ENCODE data around the gene EID2B.

EID2B gene, protein sequence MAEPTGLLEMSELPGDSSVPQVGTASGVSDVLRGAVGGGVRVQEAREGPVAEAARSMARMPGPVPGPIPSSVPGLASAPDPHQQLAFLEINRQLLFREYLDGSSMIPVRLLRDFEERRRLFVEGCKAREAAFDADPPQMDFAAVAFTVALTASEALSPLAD

DNA sequence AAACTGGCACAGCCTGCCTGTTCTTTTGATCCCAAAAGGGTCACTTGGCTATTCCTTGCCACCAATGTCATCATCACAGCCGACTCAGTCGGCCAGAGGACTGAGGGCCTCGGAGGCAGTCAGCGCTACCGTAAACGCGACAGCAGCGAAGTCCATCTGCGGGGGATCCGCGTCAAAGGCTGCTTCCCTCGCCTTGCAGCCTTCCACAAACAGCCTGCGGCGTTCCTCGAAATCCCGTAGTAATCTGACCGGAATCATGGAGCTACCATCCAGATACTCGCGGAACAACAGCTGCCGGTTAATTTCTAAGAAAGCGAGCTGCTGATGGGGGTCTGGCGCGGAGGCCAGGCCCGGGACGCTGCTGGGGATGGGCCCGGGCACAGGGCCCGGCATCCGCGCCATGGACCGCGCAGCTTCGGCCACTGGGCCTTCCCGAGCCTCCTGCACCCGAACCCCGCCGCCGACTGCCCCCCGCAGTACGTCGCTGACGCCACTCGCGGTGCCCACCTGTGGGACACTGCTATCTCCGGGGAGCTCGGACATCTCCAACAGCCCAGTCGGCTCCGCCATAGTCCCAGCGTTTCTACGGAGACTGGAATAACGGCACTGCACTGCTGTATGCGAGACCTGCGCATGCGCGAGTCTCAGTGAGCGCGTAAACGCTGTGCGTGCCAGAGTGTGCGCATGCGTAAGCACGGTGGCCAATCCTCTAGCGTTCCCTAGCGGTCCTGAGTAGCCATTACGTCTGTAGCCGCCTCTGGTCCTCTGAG, at the start of gene EID2B:
Gene EID2B (minus strand): TSS at position 620 of the 770 bp plus-strand sequence. CDS start 50 bp downstream, at position 570.
- peak; percentile 96 for DNase-seq (ENCODE audit: low read depth)

DNA sequence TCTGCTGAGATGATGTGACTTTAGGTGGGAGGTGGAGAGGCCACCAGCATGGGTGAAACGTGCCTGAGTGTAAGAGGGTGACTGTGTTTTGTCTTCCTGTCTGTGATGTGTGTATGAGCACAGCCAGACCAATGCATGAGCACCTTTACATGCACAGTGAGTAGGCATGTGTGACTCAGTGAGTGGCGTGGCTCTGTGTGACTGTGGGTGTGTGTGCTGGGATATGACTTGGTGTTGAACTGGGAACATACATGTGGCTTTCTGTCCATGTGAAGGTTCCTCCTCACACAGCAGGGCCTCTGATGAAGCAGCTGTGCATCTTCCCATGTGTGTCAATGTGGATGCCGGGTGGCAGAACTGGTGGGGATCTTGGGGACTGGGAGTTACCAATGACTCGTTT, 49.8 kb upstream of the EID2B start:
- DNase-seq (ENCODE audit: low read depth): no peak

DNA sequence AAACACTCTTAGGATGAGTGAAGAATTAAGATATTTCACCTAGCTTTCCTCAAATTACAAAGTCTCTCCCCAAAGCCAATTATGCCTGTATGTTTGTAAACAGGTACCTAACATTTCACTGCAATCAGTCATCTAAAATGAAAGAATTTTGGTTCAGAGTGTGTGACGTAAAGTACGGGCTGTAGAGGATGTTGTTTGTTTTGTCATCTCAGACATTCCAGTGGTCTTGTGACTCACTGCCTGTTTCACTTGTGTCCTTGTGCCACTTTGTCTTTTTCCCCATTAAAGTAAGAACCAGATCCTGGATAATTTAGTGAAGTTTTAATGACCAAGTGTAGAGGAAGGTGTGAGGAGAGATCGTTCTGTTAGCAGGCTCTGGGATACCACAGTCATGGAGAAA, 36.0 kb upstream of the EID2B start:
- DNase-seq (ENCODE audit: low read depth): peak; percentile 53

DNA sequence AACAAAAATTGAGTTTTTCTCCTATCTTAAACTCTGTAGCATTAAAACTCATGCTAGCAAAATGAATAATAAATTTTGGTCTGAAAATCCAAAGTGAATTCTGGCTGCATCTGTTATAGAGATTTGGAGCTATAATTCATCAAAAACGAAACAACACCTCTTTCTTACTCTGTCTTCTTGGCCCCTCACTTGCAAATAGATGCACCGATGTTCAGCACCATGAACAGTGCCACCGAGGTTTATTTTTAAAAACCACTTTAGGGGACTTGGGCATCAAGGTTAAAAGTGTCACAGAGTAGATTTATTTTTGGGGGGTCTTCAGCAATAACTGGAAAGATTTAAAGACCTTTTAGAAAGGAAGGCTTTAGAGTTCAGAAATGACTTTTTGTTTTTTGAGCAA, 33.4 kb upstream of the EID2B start:
- no peak for DNase-seq (ENCODE audit: low read depth)

DNA sequence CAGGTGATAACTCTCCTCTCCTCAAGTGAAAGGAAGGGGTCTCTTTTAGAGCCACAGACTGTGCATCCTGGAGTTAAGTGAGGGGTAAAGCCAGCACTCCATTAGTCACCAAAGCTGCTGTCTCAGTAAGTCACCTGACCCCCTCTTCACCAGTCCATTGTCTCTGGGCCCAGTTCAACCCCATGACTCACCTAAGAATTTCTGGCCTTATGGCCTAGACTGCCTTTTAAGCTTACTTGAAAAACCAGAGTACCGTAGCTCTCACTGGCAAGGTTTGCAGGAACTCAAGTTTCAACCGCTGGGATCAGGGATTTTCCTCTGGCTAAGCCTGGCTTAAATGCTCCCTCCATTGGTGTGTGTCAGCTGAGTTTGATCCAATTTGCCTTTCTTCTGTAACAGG, 30.8 kb upstream of the EID2B start:
- DNase-seq (ENCODE audit: low read depth): peak; percentile 6

DNA sequence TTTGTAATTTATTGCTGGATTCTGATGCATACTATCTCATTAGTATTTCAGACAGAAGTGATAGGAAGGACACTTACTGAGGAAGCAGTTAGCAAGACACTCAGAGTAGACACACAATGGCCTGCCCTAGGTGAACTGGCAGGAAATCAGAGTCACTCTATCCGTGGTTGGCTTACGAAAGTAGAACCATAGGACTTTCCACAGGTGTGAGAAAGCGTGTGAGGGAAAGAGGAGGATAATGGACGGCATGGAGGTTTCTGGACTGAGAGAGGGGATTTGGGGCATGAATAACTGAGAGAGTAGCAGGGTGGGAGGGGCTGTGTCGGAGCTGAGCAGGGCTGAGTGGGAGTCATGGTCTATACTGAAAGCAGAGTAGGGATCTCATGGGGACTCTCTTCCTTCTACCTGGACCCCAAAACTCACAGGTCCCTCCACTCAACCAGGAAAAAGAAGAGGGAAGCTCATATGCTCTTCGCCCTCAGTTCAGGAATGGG, 26.0 kb upstream of the EID2B start:
- DNase-seq (ENCODE audit: low read depth): no peak

DNA sequence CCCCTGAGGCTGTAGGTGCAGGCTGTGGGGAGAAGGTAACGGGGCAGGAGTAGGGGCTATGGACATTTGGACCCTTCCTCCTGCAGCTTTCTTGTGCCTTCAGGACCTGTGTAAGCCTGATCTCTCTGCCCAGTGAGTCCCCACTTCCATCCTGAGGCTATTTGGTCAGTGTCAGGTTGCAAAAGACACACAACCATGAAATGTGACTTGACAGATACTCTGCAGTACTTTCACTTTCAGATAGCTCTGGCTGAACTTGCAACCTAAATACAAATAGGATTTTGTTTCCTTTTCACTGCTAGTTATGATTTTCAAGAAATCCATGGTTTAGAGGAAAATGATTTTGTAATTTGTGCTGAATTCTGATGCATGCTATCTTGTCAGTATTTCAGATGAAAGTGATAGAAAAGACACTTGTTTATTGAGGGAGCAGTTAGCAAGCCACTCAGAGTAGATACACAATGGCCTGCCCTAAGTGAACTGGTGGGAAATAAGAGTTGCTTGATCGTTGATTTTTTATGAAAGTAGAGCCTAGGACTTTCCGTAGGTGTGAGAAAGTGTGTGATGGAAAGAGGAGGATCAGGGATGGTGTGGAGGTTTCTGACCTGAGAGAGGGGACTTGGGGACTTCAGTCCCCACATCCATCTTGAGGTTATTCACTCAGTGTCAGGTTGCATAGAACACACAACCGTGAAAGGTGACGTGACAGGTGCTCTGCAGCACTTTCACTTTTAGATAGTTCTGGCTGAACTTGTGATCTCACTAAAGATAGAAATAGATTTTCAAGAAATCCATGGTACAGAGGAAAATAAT, 25.4 kb upstream of the EID2B start:
- DNase-seq (ENCODE audit: low read depth): peak; percentile 32

DNA sequence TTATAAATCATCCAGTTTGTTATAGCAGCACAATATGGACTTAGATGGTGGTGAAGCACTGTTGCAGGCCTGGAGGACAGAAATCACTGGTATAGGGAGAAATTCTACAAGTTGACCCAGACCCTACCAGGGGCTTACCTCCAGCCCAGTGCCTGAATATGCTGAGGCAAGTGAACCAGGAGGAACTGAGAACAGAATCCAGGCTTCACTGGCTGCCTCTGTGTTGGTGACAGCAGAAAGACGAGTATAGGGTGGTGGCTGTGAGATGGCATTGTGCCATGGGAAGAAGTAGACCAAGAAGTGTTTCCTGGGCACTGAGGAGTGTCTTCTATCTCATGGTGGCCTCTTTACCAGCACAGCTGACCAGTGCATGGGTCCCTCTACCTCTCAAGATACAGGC, 23.2 kb upstream of the EID2B start:
- no peak for DNase-seq (ENCODE audit: low read depth)

DNA sequence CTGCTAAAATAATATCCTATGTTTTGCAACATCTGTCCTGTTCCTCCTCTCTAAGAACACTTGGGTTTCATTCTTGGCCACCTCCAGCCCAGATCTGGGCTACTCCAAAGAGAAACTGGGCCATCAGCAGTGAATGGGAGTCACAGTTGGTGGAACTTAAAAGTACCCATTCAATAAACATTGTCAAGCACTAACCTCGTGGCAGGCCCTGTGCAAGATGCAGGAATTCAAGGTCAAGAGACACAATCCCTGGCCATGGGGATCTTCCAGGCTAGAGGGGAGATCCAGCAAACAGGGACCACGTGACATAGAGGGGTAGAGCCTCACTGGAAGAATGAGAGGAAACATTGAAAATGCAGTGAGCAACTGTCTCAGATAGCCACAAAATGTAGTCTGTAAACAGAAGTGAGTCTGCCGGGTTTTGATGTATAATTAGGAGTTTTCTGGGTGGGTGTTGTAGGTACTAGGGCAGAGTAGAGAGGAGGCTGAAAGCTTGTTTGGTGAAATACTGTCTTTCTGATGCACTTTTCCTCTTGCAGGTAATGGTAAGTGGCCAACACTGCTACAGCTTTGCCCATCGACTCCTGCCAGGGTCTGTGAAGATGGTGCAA, 22.2 kb upstream of the EID2B start:
- no peak for DNase-seq (ENCODE audit: low read depth)

DNA sequence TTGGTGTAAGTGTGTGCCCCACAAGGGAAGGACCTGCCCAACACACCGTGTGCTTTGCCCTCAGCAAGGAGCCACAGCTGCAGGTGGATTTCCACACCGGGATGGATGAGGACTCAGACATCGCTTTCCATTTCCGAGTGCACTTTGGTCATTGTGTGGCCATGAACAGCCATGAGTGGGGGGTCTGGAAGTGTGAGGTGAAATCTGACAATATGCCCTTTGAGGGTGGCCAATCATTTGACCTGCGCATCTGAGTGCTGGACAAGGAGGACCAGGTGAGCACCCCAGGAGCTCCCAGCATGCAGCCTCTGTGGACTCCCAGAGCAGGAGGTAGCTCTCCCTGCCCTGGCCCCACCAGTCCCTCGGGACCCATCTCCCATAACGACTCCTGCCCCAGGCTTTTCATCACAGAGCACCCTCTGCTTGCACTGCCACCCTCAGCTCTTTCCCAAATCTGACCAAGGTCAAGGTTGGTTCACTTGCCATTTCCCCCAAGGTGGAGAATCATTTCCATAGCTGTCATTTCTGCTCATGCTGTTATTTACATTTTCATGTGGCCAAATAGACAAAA, 20.5 kb upstream of the EID2B start:
- no peak for DNase-seq (ENCODE audit: low read depth)

DNA sequence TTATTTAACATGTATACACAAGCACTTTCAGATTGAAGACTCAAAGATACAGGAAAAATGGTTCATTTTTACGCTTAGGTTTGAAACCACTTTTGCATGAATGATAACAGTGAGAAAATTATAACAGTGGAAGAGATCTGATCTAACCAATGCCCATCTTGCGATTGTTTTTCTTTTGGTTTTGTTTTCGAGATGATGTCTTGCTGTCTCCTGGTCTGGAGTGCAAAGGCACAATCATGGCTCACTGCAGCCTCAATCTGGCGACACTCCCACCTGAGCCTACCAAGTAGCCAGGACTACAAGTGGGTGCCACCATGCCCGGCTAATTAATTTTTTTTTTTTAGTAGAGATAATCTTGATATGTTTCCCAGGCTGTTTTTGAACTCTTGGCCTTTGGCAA, 17.5 kb upstream of the EID2B start:
- no peak for DNase-seq (ENCODE audit: low read depth)

DNA sequence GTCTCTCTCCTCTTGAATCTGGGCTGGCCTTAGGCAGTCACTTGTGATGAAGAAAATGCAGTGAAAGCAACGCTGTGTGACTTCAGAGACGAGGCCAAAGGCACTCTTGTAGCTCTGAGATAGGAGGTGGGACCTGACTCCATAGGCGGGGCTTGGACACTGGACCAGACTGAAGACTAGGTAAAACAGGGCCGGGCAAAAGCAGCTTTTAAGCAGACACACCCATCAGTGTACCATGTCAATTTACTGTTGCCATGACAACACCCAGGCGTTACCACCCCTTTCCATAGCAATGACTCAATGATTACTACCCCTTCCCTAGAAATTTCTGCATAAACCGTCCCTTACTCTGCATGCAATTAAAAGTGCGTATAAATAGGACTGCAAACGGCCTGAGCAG, 13.9 kb upstream of the EID2B start:
- DNase-seq (ENCODE audit: low read depth): peak; percentile 3

DNA sequence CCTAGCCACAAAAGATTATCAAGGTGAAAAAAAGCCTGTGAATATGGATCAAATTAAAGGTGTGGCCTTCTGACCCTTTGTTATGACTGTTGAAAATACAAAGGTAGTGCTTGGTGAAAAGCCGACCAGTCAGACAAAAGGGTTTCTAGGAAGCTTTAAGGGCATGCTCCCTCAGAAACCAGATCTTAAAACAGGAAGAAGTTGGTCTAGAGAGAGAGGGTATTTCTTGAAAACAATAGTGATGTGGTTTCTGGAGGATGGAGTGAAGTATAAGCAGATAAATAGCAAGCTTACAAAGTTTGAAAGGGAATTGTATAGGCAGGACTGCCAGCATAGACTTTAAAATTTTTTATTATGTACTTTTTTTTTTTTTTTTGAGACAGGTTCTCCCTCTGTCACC, 12.3 kb upstream of the EID2B start:
- no peak for DNase-seq (ENCODE audit: low read depth)

DNA sequence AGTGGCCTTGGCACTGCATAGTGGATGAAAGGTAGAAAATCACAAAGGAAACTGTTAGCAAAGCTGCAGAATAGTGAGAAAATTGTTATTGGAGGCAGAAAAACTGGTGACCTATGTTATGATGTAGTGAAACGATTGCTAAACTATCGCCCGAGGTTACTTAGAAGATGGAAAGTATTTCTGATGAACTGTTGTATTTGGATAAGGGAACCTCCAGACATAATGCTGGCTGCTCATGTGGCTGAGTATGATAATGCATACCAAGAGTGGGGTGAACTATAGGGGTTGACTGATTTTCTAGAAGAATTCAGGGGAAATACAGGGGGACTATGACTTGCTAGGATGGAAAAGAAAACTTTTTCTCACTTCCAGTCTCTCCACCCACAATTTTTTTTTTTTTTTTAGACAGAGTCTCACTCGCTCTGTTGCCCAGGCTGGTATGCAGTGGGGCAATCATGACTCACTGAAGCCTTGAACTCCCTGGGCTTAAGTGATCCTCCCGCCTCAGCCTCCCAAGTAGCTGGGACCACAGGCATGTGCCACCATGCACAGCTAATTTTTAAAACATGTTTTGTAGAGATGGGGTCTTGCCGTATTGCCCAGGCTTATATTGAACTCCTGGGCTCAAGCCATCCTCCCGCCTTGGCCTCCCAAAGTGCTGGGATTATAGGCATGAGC, 11.7 kb upstream of the EID2B start:
- peak; percentile 60 for DNase-seq (ENCODE audit: low read depth)

DNA sequence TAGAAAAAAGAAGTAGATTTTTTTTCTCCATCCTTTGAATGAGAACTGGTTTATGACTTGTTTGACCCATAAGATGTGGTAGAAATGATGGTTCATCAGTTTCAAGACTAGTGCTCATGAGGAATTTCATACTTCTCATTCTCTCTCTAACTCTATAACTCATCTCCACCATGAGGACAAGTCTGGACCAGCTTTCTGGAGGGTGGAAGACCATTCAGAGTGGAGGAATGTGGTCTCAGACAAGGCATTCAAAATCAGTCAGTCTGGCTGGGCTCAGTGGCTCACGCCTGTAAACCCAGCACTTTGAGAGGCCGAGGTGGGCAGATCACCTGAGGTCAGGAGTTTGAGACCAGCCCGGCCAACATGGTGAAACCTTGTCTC, 10.8 kb upstream of the EID2B start:
- DNase-seq (ENCODE audit: low read depth): no peak

DNA sequence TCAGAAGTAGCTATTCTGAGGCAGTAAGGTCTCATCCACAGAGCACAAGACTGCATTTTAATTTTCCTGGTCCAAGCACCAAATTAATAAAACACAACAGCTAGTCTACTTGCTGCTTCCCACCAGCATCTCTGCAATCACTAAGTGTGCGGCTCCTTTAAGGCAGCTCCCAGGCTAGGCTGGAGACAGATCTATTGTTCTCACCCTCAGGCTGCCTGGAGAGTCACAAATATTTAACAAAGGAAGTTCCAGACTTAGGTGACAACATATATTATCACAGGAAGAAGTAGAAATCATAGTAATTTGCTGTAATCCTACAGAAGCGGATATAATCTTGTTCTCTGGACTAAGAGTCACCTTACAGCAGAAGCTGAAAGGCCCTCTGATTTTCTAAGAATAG, 9.6 kb upstream of the EID2B start:
- no peak for DNase-seq (ENCODE audit: low read depth)

DNA sequence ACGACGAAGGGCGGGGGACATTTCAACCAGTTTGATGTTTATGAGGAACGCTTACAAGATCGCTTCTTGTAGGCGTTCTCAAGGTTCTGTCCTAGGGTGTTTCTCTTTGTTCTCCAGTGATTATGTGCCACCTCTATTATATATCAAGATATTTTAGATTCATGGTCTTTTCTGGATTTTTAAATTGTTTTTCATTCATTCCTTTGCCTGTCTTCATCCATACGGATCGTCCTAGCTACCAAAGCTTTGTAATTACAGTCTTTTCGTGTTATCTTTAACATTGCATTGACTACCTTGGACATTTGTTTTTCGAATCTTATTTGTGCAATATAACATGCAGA, 7.7 kb upstream of the EID2B start:
- DNase-seq (ENCODE audit: low read depth): no peak

DNA sequence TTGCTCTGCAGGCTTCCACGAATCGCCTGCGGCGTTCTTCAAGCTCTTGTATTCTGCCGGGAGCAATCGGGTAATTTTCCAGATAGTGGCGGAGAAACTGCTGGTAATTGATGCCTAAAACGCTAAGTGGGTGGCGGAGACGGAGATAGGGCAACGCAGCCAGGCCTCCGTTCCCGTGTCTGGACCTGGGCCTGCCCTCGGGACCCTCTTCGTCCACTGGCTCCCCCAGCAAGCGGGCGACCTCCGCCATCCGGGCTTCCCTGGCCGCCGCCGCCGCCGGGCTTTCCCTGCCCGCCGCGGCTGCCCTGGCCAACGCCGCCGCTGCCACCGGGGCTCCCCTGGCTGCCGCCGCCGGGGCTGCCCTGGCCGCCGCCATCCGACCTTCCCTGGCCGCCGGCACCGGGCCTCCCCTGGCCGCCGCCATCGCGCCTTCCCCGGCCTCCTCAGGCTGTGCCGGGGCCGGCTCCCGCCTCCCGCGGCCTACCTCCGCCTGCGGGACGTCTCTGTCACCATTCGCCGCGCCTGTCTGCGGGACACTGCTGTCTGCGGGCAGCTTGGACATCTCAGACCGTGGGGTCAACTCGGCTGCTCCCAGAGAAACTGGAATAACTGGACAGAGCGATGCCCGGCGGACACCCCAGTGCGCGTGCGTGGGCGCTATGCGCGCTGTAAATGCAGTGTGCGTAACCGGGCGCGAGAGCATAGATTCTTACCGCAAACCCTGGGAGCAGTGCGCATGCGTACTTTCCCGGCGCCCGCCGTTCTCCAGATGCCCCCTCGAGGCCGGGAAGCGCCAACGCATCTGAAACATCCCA, 7.1 kb upstream of the EID2B start, which contains the start of gene EID2:
Gene EID2 (minus strand): TSS at position 644 of the 815 bp plus-strand sequence. CDS start 82 bp downstream, at position 562.
- DNase-seq (ENCODE audit: low read depth): peak; percentile 93

DNA sequence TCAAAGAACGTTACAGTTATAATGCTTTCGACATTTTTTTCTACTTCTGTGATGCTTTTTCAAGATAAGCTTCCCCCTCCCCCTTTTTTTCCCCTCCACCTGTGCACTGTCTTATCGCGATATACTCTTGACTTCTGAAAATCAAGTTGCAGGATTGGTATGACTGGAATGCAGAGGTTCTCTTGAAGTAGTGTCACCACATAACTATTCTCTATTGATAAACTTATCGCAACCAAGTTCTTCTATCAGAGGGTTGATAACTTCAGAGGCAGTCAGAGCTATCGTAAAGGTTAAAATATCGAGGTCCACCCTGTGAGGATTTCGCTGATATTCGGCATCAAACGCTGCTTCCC, 6.5 kb upstream of the EID2B start:
- DNase-seq (ENCODE audit: low read depth): no peak

DNA sequence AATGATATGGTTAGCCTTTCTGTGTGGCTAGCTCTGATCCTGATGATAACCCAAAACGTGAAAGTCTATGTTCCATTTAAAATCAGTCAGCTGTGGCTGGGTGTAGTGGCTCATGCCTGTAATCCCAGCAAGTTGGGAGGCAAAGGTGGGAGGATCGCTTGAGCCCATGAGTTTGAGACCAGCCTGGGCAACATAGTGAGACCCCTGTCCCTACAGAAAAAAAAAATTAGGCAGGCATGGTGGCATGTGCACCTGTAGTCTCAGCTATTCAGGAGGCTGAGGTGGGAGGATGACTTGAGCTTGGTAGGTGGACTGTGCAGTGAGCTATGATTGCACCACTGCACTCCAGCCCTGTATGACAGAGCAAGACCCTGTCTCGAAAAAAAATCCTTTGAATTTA, 1.1 kb upstream of the EID2B start:
- DNase-seq (ENCODE audit: low read depth): no peak

DNA sequence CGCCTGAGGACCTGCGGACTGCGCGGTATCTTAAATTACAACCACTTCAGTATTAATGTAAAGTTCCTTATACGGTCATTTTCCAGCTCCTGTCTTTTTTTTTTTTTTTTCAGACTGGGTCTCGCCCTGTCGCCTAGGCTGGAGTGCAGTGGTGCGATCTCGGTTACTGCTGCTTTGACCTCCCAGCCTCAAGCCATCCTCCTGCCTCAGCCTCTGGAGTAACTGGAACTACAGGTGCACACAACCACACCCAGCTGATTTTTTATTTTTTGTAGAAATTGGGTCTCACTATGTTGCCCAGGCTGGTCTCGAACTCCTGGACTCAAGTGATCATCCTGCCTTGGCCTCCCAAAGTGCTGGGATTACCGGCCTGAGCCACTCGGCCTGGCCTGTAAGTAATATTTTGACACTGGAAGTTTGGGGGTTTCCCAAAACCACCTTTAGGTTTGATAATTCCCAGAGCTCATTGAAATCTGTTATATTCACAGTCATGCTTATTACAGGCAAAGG, 406 bp upstream of the EID2B start:
- DNase-seq (ENCODE audit: low read depth): no peak
